ENCODE results near the gene RPUSD2.

RPUSD2 gene

GRCh38 chr15:40536501-40536900, 32.6 kb upstream of the RPUSD2 start:
- no peak overlapping the region for H3K4me3 ChIP-seq (replicated peaks in 1 of 2; ENCODE audit: low read depth in 2 of 2, low read length in 2 of 2)
- peak; percentile 64 to 72 for DNase-seq (ENCODE audit: low read depth in 2 of 2)
- TF ChIP-seq CTCF (IDR thresholded peaks at IDR 0.05; ENCODE audit: low read depth, low read length): no peak

- DNase-seq (ENCODE audit: low read depth in 2 of 2): no peak
- TF ChIP-seq CTCF (IDR thresholded peaks at IDR 0.05; ENCODE audit: low read depth, low read length): no peak
- no peak overlapping the region for H3K4me3 ChIP-seq (replicated peaks in 1 of 2; ENCODE audit: low read depth in 2 of 2, low read length in 2 of 2)
These were observed 30.1 kb upstream of the RPUSD2 start for GRCh38 chr15:40538976-40539375.

GRCh38 chr15:40543082-40543481, 26.0 kb upstream of the RPUSD2 start:
- no peak for DNase-seq (ENCODE audit: low read depth in 2 of 2)
- no peak overlapping the region for H3K4me3 ChIP-seq (replicated peaks in 1 of 2; ENCODE audit: low read depth in 2 of 2, low read length in 2 of 2)
- TF ChIP-seq CTCF (IDR thresholded peaks at IDR 0.05; ENCODE audit: low read depth, low read length): no peak

- no peak overlapping the region for H3K4me3 ChIP-seq (replicated peaks in 1 of 2; ENCODE audit: low read depth in 2 of 2, low read length in 2 of 2)
- no peak for DNase-seq (ENCODE audit: low read depth in 2 of 2)
- TF ChIP-seq CTCF (IDR thresholded peaks at IDR 0.05; ENCODE audit: low read depth, low read length): no peak
These were observed 25.3 kb upstream of the RPUSD2 start for GRCh38 chr15:40543631-40544294.

GRCh38 chr15:40545457-40545856, 23.6 kb upstream of the RPUSD2 start:
- DNase-seq (ENCODE audit: low read depth in 2 of 2): no peak
- no peak overlapping the region for H3K4me3 ChIP-seq (replicated peaks in 1 of 2; ENCODE audit: low read depth in 2 of 2, low read length in 2 of 2)
- no peak for TF ChIP-seq CTCF (IDR thresholded peaks at IDR 0.05; ENCODE audit: low read depth, low read length)

GRCh38 chr15:40548610-40549009, 20.5 kb upstream of the RPUSD2 start:
- no peak overlapping the region for H3K4me3 ChIP-seq (replicated peaks in 1 of 2; ENCODE audit: low read depth in 2 of 2, low read length in 2 of 2)
- no peak for DNase-seq (ENCODE audit: low read depth in 2 of 2)
- no peak for TF ChIP-seq CTCF (IDR thresholded peaks at IDR 0.05; ENCODE audit: low read depth, low read length)

GRCh38 chr15:40549894-40550293, 19.2 kb upstream of the RPUSD2 start:
- H3K4me3 ChIP-seq (replicated peaks in 1 of 2; ENCODE audit: low read depth in 2 of 2, low read length in 2 of 2): no peak overlapping the region
- DNase-seq (ENCODE audit: low read depth in 2 of 2): peak in 1 of 2 donors; percentile 10
- TF ChIP-seq CTCF (IDR thresholded peaks at IDR 0.05; ENCODE audit: low read depth, low read length): no peak

All from cardiac fibroblast (primary cell).